GM06990 (cell line): ENCODE measurements around the gene GLS.

Source experiments
- DNase-seq: peaks from one replicate; pipeline ENCODE4 v3.0.0-alpha.2; 2011; ENCODE audit not compliant: insufficient read length; ENCODE audit errors: extremely low read depth
- H3K27me3 ChIP-seq: replicated peaks from 2 replicates; pipeline ENCODE4 v1.6.0; 2011; ENCODE audit warnings: low read length; ENCODE audit not compliant: control insufficient read depth, insufficient read depth
- H3K36me3 ChIP-seq: 2 replicates; pipeline ENCODE4 v1.5.1; 2011; ENCODE audit warnings: low read length; ENCODE audit not compliant: control insufficient read depth, insufficient read depth
- H3K4me3 ChIP-seq: replicated peaks from 2 replicates; pipeline ENCODE4 v1.5.1; 2011; ENCODE audit warnings: low read depth, mild to moderate bottlenecking, control low read depth, low read length
- TF ChIP-seq, protein P1 (sequence below): IDR thresholded peaks from 2 replicates; pipeline ENCODE4 v1.5.1; 2011; ENCODE audit warnings: low read length, control low read depth, mild to moderate bottlenecking, inconsistent platforms; ENCODE audit not compliant: insufficient read depth, poor library complexity, severe bottlenecking

Gene GLS

DNA sequence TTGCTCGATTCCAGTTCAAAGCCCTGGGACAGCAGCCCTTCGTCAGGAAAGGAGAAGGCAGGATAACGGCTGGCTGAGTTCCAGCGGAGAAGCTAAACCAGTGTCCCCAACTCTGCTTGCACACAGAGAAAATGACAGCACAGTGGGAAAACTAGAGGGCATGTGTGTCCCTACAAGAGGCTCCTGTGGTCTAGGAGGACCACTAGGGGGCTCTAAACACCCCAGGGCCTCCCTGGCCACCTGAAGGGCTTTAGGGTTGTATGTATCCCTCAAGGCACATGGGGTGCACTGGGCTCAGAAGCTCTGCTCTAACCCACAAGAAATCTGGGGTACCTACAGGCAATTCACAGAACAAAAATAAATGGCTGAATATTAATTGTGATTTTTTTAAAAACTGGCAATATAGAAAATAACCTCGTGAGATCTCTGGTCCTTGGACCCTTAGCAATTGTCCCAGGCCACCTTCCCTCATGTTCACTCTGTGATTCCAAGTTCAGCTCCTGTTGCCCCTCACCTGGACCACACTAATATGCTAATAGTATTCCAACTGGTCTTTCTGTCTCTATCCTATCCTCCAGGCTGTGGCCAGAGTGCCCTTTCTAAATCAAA, 115.8 kb downstream of the GLS start:
- Histone ChIP-seq H3K27me3 (no peaks in the 10 kb centered on the region), H3K36me3 (peaks cover 57% of the 10 kb centered on the region), H3K4me3 (no peak overlapping the region)
- no peak for DNase-seq
- TF ChIP-seq, protein P1, sequence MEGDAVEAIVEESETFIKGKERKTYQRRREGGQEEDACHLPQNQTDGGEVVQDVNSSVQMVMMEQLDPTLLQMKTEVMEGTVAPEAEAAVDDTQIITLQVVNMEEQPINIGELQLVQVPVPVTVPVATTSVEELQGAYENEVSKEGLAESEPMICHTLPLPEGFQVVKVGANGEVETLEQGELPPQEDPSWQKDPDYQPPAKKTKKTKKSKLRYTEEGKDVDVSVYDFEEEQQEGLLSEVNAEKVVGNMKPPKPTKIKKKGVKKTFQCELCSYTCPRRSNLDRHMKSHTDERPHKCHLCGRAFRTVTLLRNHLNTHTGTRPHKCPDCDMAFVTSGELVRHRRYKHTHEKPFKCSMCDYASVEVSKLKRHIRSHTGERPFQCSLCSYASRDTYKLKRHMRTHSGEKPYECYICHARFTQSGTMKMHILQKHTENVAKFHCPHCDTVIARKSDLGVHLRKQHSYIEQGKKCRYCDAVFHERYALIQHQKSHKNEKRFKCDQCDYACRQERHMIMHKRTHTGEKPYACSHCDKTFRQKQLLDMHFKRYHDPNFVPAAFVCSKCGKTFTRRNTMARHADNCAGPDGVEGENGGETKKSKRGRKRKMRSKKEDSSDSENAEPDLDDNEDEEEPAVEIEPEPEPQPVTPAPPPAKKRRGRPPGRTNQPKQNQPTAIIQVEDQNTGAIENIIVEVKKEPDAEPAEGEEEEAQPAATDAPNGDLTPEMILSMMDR: peak; percentile 64

DNA sequence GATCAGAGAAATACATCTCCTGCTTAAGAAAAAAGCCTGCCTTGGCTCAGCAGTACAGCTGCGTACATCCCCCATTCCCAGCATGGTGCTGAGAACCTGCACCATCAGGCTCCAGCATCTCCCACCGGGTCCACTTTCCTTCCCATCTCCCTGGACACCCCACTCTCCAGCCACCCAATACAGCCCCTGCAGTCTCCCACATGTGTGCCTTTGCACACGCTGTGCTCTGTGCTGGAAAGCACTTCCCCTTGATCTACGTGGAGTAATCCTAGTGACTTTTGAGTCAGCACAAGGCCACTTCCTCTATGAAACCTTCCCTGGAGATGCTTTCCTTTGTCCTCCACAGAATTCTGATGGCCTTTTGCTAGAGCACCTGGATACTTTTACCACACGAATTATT, 116.3 kb downstream of the GLS start:
- peaks cover 55% of the 10 kb centered on the region for H3K36me3 ChIP-seq
- DNase-seq: no peak
- H3K4me3 ChIP-seq: no peak overlapping the region
- TF ChIP-seq, protein P1: no peak
- no peaks in the 10 kb centered on the region for H3K27me3 ChIP-seq

DNA sequence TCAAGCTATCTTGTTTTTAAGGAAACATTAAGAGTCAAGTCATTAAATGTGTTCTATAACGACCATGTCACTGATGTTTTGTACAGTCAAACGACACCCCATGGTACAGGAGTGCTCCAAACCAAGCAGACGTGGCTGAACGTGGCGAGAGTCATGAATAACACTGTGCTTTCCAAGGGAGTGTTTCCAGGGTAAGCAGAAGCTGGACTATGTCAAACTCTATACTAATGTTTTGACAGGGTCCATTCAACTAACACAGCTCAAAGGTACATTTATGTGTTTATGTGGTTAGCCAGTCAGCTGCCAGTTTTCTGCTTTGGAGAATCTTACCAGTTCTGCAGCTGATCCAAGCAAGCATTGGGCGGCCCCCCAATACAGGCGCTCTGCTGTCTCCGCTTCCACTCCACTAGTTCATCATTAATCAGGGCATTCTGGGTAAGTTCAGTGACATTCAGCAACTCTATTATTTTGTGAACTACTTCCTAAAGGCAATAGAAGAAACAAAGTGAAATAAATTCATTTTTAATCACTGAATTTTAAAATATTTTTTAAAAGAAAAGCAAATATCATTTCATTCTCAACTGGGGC, 117.0 kb downstream of the GLS start:
- H3K36me3 ChIP-seq: peaks cover 53% of the 10 kb centered on the region
- H3K27me3 ChIP-seq: no peaks in the 10 kb centered on the region
- no peak for DNase-seq
- TF ChIP-seq, protein P1: no peak
- H3K4me3 ChIP-seq: no peak overlapping the region

DNA sequence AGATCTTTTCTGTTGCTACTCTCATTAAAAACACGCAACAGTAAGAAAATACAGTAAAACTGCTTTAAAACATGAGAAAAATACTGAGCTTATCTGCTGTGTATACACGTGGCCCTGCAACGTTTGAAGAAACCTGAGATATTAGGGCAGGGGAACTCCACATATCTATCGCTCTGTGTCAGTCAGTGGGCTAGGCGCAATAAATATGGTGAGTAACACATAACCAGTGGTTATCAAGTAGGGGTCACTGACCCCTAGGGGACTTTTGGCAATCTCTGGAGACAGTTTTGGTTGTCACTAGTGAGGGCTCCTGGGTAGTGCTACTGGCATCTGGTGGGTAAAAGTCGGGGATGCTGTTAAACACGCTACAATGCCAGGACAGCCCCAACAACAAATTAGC, 118.4 kb downstream of the GLS start:
- DNase-seq: no peak
- H3K27me3 ChIP-seq: no peaks in the 10 kb centered on the region
- peaks cover 54% of the 10 kb centered on the region for H3K36me3 ChIP-seq
- H3K4me3 ChIP-seq: no peak overlapping the region
- TF ChIP-seq, protein P1: no peak

DNA sequence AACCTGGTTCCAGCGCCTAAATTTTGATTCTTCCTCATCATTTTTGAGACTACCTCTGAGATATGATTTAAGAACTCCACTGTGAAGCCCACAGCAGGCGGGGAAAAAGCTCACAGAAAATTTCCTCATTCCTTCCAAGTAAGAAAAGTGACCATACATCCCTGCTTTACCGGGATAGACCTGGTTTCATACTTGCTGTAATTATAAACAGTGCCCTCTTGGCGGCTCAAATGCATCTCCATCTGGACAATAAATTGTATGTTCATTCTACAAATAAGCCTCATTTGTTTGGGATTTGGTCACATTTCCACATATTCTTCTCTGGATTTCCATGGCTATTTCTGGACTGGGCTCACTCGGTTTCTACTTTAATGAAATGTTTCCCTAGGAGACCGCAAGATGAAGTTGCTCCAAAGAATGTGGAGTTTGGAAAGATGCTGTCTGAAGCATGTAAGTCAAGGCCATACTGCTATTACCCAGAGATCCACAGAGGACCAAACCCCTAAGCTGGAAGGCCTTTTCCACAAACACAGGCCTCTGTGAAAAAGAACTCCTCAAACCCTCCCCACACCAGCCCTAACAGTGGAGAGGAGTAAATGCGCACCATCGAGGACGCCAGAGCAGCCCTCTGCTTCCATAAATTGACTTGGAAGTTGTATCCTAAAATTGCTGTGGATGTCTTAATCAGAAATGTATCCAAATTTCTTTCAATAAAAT, 119.5 kb downstream of the GLS start:
- peaks cover 51% of the 10 kb centered on the region for H3K36me3 ChIP-seq
- TF ChIP-seq, protein P1: no peak

More for the DNA sequence above, 119.5 kb downstream of the GLS start:
- Histone ChIP-seq H3K4me3 (no peak overlapping the region), H3K27me3 (no peaks in the 10 kb centered on the region)
- no peak for DNase-seq
